Activated CD8-positive, alpha-beta T cell treated with anti-CD3 and anti-CD28 coated beads for 36 hours (primary cell): Measurements from ENCODE around the gene SPINK1. TPM values are rescaled to one million over a fixed set of nuclear protein-coding genes. Genes with fewer than 3 reads are reported as not detected.

ENCODE experiments used
- ATAC-seq: fragments of 200-7000 bp; cut with Tn5 transposase; one replicate; pipeline ENCODE4 v1.10.0; 2021; ENCODE audit warnings: mild to moderate bottlenecking, moderate library complexity
- CTCF ChIA-PET: fragments of 350-600 bp; sonication (Branson Sonifier 250); formaldehyde crosslinking; loops from one replicate; lab custom pipeline; 2021; ENCODE audit warnings: antibody characterized with exemption; lab: Charles Lee
- POLR2A ChIA-PET: fragments of 350-600 bp; sonication (Branson Sonifier 250); formaldehyde crosslinking; loops from one replicate; lab custom pipeline; 2021; ENCODE audit warnings: antibody characterized with exemption; lab: Charles Lee
- DNase-seq: peaks from one replicate; pipeline ENCODE4 v3.0.0-alpha.2; 2020
- H3K27ac Mint-ChIP-seq: one replicate; pipeline ENCODE4 v1.8.0; 2021; ENCODE audit warnings: mild to moderate bottlenecking, mixed read lengths
- H3K27me3 Mint-ChIP-seq: one replicate; pipeline ENCODE4 v1.8.0; 2021; ENCODE audit warnings: mixed read lengths
- H3K36me3 Mint-ChIP-seq: one replicate; pipeline ENCODE4 v1.8.0; 2021; ENCODE audit warnings: low read depth, mixed read lengths
- H3K4me1 Mint-ChIP-seq: one replicate; pipeline ENCODE4 v1.8.0; 2021; ENCODE audit warnings: low read depth, mixed read lengths
- H3K4me3 Mint-ChIP-seq: one replicate; pipeline ENCODE4 v1.8.0; 2021; ENCODE audit warnings: mild to moderate bottlenecking, moderate library complexity, mixed read lengths
- H3K9me3 Mint-ChIP-seq: one replicate; pipeline ENCODE4 v1.8.0; 2021; ENCODE audit warnings: mixed read lengths
- CTCF ChIP-seq: fragments of 200-600 bp; IDR thresholded peaks from one replicate; pipeline ENCODE4 v1.8.0; 2022; ENCODE audit warnings: antibody characterized with exemption, mild to moderate bottlenecking
- intact Hi-C: fragments of 100-400 bp; cut with micrococcal nuclease; formaldehyde crosslinking; loops from one replicate; pipeline ENCODE4 v1.10.0; 2022
- total RNA-seq, 2 experiments: library from RNA; stranded (reverse); gene quantifications; one replicate each; pipeline ENCODE4 v1.2.3, GENCODE V29; 2021

Gene SPINK1
- total RNA-seq, 2 experiments from 2014 or later: not detected

- H3K36me3 Mint-ChIP-seq: no peaks in the 10 kb centered on the region
- peaks cover 3% of the 10 kb centered on the region for H3K4me1 Mint-ChIP-seq
- no peak overlapping the region for H3K27ac Mint-ChIP-seq
- peak; percentile 77 for DNase-seq
- no peak overlapping the region for H3K4me3 Mint-ChIP-seq
- TF ChIP-seq CTCF: peak; percentile 86
- H3K9me3 Mint-ChIP-seq: no peaks in the 10 kb centered on the region
- peaks cover 8% of the 10 kb centered on the region for H3K27me3 Mint-ChIP-seq
- CTCF ChIA-PET: interaction anchor here (0.6 to 2.3 kb wide), 24 partner anchors 10 to 873 kb away, joined by 3 to 10 read pairs (median 4); partner anchors contain the start of genes FBXO38 and SPINK1
- intact Hi-C loops: no loop called here
- POLR2A ChIA-PET: interaction anchor here (0.6 kb wide), 1 partner anchor 195 kb away, joined by 3 read pairs; no protein-coding TSS in a partner anchor
- peak; percentile 65 for ATAC-seq
These were observed 26.0 kb upstream of the SPINK1 start for GRCh38 chr5:147857302-147858129.

- H3K27ac Mint-ChIP-seq: no peak overlapping the region
- H3K4me1 Mint-ChIP-seq: peaks cover 3% of the 10 kb centered on the region
- ATAC-seq (no peak), DNase-seq (no peak)
- intact Hi-C loops: no loop called here
- no peaks in the 10 kb centered on the region for H3K36me3 Mint-ChIP-seq
- ChIA-PET POLR2A (no interaction called here), CTCF (interaction anchor here (1.1 to 2.3 kb wide), 10 partner anchors 9 to 874 kb away, joined by 3 to 10 read pairs (median 6); no protein-coding TSS in a partner anchor)
- no peaks in the 10 kb centered on the region for H3K9me3 Mint-ChIP-seq
- TF ChIP-seq CTCF: no peak
- H3K4me3 Mint-ChIP-seq: no peak overlapping the region
- peaks cover 9% of the 10 kb centered on the region for H3K27me3 Mint-ChIP-seq
These were observed 25.3 kb upstream of the SPINK1 start for GRCh38 chr5:147856801-147857200.

GRCh38 chr5:147855774-147856069, 24.3 kb upstream of the SPINK1 start:
- intact Hi-C loops: no loop called here
- peaks cover 9% of the 10 kb centered on the region for H3K27me3 Mint-ChIP-seq
- no peaks in the 10 kb centered on the region for H3K36me3 Mint-ChIP-seq
- CTCF ChIA-PET: interaction anchor here (0.8 to 1.6 kb wide), 2 partner anchors 27 to 33 kb away, joined by 4 read pairs; no protein-coding TSS in a partner anchor
- H3K27ac Mint-ChIP-seq: no peak overlapping the region
- H3K4me3 Mint-ChIP-seq: no peak overlapping the region
- no peaks in the 10 kb centered on the region for H3K9me3 Mint-ChIP-seq
- peaks cover 3% of the 10 kb centered on the region for H3K4me1 Mint-ChIP-seq
- POLR2A ChIA-PET: no interaction called here
- ATAC-seq: no peak
- DNase-seq: no peak
- no peak for TF ChIP-seq CTCF

GRCh38 chr5:147854894-147855773, 23.7 kb upstream of the SPINK1 start:
- no peak overlapping the region for H3K4me3 Mint-ChIP-seq
- ATAC-seq: no peak
- H3K27me3 Mint-ChIP-seq: peaks cover 9% of the 10 kb centered on the region
- TF ChIP-seq CTCF: no peak
- ChIA-PET POLR2A (no interaction called here), CTCF (interaction anchor here (0.8 to 1.6 kb wide), 4 partner anchors 26 to 94 kb away, joined by 3 to 4 read pairs (median 4); no protein-coding TSS in a partner anchor)
- no peak overlapping the region for H3K27ac Mint-ChIP-seq
- peaks cover 3% of the 10 kb centered on the region for H3K4me1 Mint-ChIP-seq
- DNase-seq: no peak
- no peaks in the 10 kb centered on the region for H3K36me3 Mint-ChIP-seq
- intact Hi-C loops: no loop called here
- no peaks in the 10 kb centered on the region for H3K9me3 Mint-ChIP-seq
